ENCODE data around the gene PRDM4.

Gene PRDM4

DNA sequence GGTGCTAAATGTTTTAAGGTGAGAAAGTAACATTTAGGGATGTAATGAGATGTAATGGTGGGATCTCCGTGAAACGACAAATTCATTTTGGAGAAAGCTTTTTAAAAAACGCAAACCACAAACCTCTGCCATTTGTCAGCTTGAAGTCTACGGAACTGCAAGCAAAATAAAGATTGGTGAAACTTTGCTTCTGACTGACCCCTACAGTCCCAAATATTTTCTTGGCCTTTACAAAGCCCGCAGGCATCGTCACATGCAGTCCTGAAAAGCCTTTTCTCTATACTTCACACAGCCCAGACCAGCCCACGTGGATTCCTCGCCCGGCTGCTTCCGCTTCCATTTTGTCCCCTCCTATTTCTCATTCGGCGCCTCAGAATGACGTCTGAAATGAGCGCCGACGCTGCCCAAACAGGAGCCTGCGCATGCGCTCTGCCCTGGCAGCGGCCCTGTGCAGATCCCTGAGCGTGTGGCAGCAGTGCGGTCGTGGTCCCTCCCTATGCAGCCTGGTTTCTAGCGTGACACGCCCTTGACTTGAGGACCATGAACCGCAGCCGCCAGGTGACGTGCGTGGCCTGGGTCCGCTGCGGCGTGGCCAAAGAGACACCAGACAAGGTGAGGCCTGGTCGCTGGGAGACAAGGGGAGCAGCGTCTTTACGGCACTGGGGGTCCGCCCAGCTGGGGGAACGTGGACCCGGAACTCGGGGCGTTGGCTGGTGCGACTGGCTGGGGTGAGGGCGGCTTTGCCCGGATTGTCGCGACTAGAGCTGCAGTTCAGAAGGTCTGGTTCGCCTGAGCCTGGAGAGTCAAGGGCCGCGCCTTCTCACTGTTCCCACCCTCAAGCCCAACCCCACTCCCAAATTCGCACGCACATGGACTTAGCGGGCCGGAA, 75.3 kb downstream of the PRDM4 start, which contains the start of gene PWP1:
TSS of gene PWP1 (plus strand) at position 440 of the 889 bp plus-strand sequence. CDS start at position 541, 101 bp downstream.
- DNase-seq, result peak; percentile 77

DNA sequence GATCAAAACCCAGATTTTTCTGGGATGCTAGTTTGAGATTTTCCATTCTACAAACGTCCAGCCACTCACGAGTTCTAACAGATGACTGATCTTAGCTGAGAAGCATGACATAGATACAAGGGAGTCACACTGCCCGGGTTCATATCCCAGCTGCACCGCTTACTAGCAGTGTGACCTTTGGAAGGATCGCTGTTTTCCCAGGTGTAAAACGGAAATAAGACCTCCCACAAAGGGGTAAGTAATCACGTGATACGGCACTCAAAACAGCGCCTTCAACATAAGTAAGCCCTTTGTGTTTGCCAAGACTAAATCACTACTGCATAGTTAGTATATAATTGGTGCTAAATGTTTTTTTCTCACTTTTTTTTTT, 76.0 kb downstream of the PRDM4 start:
- peak; percentile 47 for DNase-seq

DNA sequence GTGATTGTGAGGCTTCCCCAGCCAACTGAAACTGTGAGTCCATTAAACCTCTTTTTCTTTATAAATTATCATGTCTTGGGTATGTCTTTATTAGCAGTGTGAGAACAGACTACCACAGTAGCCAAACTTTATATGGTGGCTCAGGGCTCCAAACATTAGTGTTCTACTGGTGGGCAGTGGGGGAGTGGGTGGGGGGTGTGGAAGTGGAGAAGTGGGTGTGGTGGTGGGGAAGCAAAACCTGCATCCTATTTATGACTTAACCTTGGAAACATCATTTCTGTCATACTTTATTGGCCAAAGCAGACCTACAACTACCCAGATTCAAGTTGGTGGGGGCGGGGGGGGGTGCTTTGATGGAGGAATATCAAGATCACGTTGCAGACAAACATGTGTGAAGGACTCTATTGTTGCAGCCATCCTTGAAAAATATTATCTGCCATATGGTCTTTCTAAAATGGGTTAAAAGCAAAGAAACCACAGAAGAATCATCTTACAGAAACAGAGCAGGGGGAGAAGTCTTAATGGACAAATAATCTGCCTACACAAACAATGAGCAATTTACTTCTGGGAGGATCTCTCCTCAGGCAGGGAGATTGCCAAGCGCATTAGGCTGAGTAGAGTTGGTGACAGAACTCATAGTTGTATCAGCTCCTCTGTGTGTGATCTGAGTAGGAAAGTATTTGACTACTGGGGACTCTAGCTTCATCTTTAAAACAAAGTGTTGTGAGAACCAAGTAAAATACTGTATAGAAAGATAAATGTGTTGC, 76.7 kb downstream of the PRDM4 start:
- DNase-seq, result no peak
